ENCODE results near the gene GPR137B.
"Not testable (repeated sequence)": the region's sequence is repeated elsewhere in the genome, so short reads cannot be mapped to it uniquely, and the experiment has no call there.

Gene GPR137B

GRCh38 chr1:236144446-236145150, 2.3 kb downstream of the GPR137B start:
- no peak for DNase-seq

GRCh38 chr1:236147068-236147467, 4.7 kb downstream of the GPR137B start:
- no peak for DNase-seq

- no peak for DNase-seq
Measured at GRCh38 chr1:236147521-236148469, 5.5 kb downstream of the GPR137B start.

GRCh38 chr1:236148470-236148845, 6.1 kb downstream of the GPR137B start:
- DNase-seq, result no peak

GRCh38 chr1:236149003-236149595, 6.8 kb downstream of the GPR137B start:
- DNase-seq, result no peak

GRCh38 chr1:236149696-236150228, 7.4 kb downstream of the GPR137B start:
- DNase-seq, result no peak

- no peak for DNase-seq
Measured at GRCh38 chr1:236150311-236150955, 8.1 kb downstream of the GPR137B start.

GRCh38 chr1:236150986-236151385, 8.6 kb downstream of the GPR137B start:
- no peak for DNase-seq

- DNase-seq, result no peak
Measured at GRCh38 chr1:236151739-236152424, 9.5 kb downstream of the GPR137B start.

GRCh38 chr1:236154126-236154525, 11.8 kb downstream of the GPR137B start:
- no peak for DNase-seq

GRCh38 chr1:236154671-236155398, 12.5 kb downstream of the GPR137B start:
- no peak for DNase-seq

- DNase-seq, result no peak
Measured at GRCh38 chr1:236155399-236155767, 13.0 kb downstream of the GPR137B start.

GRCh38 chr1:236155841-236156503, 13.6 kb downstream of the GPR137B start:
- no peak for DNase-seq

- no peak for DNase-seq
Measured at GRCh38 chr1:236156512-236157208, 14.3 kb downstream of the GPR137B start.

GRCh38 chr1:236158072-236158471, 15.7 kb downstream of the GPR137B start:
- DNase-seq, result not testable (repeated sequence)

GRCh38 chr1:236158719-236159118, 16.4 kb downstream of the GPR137B start:
- DNase-seq, result no peak

- DNase-seq, result no peak
Measured at GRCh38 chr1:236159704-236160539, 17.6 kb downstream of the GPR137B start.

- DNase-seq, result no peak
Measured at GRCh38 chr1:236160540-236161127, 18.3 kb downstream of the GPR137B start.

GRCh38 chr1:236161230-236161629, 18.9 kb downstream of the GPR137B start:
- no peak for DNase-seq

All from NCI-H2029 (cell line).